Raji (cell line): Measurements from ENCODE around the gene COPZ1.

Experiments
- POLR2A ChIP-seq: IDR thresholded peaks from 2 replicates; pipeline ENCODE4 v1.6.1; 2011; ENCODE audit warnings: low read depth, low read length, control low read depth; ENCODE audit not compliant: insufficient read depth

COPZ1 gene

DNA sequence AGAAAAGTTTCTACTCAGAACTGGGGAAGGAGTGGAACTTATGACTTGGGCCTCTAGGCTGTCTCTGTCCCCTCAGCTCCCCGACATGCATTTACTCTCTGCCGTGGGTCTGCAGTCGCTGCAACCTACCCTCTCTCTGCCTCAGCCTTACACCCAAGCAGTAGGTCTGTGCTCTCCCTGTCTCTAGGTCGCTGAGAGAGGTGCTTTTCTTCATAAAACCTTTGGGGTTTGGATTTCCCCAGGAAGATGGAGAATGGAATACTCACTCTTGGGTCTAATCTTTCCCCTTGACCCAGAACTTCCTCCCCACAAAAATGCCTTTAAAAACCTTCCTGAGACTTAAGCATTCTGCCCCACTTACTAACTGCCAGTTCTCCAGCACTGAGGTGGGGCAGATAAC lies 26.4 kb downstream of the COPZ1 start:
- no peak for TF ChIP-seq POLR2A

DNA sequence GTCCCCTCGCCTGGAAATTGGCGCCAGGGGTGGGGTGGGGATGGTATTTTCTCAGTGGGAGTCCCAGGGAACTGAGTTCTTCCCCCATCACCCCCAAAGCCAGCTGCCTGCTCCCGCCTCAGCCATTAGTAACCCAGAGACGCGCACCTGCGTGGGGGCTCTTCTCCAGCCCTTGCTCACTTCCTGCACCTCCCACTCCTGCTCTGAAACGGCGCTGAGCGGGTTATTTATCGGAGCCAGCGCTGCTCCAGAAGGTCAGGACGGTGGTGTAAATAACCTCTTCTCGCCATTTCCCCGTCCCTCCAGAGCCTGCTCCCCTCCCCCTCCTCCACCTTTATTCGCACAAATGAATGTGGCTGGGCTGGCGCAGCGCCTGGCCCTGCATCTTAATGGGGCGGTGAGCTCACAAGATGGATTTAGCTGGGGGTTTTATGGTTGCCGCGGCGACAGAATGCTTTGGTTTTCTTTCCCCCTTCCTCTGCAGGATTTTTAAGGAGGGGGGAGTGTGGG lies 27.1 kb downstream of the COPZ1 start:
- TF ChIP-seq POLR2A = no peak

DNA sequence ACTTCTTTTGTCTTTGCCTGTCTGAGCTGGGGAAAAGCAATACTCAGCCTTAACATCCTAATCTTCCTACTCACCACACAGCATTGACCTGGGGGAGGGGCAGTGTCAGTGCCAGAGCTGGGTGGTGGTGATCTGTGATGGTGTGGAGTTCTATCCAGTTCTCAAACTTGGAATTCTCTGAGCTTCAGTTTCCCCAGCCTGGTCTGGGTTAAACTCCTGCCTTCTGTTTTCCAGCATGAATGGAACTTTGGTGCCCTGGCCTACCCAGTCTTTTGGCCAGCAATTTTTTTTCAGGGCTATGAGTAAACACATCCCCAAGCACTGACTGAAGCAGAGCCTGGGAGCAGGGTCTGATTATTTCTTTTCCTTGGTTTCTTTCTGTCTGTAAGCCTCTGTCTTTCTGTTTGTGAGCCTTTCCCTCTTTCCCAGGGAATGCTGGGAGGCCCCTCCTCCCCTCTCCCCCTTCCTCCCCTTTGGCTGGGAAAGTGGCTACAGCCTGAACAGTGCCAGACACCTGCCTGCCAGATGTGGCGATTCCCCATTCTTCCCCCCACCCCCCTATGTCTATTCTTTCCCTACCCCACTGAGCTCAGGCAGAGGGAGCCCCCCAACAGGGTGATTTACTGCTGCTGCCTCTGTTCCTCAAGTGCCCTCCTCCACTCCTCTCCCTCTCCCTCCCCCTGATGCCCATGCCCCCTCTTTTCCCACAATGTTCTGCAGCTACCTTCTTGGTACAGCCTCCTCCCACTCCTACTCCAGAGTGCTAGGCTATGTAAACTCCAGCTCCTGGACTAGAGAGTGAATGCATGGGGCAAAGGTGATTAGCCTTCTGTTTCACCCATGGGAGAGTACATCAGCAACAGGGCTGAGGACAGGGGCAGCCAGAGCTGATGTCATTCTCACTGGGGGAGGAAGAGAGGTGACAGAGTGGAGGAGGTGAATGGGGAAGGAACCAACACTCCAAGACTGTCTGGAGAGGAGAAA lies 28.3 kb downstream of the COPZ1 start:
- no peak for TF ChIP-seq POLR2A

DNA sequence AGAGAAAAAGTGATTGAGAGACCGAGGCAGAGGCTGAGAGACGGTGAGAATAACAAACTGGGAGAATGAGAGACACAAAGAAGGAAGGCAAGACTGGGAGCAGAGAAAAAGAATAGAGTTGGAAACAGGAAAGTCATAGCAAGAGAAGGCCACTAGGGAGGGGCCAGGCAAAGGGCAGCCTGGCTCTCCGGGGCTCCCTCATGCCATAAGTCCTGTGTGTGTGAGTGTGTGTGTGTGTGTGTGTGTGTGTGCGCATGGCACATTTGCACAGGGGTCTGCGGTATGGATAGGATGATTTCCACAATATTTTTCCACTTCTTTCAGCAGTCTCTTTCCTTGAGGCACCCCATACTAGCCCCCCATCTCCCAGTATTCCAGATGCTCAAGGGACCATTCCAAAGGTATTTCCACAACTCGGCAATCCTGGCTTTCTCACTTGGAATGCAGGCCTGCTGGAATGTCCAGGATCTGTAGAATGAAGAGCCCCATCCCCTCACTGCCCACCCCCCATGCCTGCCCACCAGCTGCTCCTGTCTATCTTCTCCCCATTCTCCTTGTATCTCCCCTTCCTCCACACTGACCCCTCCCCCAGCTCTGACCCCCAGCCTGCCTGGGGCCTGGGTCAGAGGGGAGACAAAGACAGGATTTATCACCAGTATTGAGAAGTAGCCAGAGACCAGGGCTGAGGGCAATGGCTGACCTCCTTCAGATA lies 30.3 kb downstream of the COPZ1 start:
- no peak for TF ChIP-seq POLR2A

DNA sequence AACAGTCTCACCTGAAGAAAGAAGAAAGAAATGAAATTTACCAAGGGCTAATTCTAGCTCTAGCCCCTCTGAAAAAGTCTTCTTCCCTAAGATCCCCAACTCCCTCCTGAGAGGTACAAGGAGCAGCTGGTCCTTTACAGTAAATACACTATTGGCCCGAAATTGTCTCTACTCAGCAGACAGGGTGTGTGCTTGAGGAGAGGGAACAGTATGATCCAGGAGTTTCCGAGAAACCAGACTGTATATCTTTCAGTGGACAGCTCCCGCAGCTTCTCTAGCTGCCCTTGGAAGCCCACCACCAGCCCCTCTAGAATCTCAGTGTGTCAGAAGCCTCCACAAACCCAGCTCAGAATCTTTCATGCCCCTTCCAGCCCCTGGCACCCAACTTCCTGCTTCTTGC lies 31.3 kb downstream of the COPZ1 start:
- no peak for TF ChIP-seq POLR2A

DNA sequence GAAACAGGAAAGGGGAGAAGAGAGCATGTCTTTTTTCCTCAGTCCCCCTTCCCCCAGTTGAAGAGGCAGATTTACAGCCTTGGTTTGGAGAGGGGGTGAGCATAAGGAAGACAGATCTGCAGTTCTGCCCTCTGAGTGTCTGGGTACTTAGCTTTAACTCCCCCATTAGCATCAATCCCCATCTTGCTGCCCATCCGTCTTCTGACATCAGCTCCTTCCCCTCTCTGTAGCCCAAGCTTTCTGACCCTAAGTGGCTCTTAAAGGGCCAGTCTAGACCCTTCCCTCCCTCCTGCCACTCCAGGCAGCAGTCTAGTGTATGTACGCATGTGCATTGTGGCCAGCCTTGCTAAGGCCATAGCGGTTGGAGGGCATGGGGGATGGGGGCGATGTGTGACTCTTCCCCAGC lies 32.0 kb downstream of the COPZ1 start:
- no peak for TF ChIP-seq POLR2A

DNA sequence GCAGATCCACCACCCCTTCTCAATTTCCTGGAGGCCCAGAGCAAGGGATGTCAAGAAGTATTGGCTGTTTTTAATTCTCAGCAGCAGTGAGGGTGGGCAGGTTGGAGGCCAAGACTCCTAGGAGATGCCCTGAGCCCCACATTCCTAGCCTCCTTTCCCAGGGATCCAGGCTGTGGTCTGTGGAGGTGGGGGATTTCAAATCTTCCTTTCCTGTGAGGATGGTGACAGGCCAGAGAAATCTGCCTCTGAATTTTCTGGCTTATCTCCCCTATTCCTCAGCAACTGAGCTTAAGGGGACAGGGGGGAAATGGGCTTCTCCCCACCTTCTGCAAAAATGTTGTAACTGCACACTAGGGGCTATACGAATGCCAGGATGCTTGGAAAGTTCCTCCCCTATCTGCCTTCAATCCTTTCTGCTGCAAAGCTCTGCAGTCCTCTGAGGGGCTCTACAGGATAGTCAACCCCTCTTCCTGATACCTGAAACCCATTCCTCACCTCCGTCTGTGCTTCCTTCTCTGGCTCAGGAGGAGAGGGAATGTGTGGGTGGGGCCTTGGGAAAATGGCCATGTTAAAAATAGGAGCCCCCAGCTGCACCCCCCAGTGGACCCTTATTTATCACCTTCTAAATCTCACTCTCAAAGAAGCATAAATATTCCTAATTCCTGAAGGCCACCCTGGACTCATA lies 32.7 kb downstream of the COPZ1 start:
- no peak for TF ChIP-seq POLR2A

DNA sequence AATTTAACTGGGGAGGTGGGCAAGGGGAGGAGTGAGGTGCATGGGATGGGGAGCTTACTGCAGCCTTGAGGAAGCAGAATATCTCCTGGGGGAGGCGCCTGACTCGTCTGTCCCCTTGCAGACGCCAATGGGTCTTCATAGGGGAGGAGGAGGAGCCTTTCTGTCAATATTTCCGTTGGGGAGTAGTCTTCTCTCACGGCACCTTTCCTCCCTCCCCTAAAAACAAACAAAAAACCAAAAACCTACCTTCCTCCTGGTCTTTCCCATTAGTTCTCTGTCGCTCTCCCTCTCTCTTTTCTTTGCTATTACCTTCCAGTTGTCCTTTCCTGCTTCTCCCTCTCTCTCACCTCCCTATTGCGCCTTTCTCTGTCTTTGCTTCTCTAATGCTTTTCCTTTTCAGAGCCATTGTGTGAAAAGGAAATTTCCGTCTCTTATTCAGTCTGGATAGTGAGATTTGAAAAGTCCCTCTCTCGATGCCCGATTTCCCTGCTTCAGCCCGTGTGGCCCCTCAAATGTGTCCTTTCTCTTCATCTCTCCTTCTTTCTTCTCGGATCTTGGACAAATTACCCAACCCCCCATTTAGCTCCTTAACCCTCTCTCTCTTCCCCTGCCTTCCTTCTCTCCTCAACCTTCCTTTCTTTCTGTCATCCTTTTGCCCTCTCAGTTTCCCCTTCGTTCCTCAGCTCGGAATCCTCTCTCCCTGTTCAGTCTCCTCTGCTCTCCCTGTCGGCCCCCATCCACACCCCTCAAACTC lies 33.4 kb downstream of the COPZ1 start:
- peak; percentile 47 for TF ChIP-seq POLR2A

DNA sequence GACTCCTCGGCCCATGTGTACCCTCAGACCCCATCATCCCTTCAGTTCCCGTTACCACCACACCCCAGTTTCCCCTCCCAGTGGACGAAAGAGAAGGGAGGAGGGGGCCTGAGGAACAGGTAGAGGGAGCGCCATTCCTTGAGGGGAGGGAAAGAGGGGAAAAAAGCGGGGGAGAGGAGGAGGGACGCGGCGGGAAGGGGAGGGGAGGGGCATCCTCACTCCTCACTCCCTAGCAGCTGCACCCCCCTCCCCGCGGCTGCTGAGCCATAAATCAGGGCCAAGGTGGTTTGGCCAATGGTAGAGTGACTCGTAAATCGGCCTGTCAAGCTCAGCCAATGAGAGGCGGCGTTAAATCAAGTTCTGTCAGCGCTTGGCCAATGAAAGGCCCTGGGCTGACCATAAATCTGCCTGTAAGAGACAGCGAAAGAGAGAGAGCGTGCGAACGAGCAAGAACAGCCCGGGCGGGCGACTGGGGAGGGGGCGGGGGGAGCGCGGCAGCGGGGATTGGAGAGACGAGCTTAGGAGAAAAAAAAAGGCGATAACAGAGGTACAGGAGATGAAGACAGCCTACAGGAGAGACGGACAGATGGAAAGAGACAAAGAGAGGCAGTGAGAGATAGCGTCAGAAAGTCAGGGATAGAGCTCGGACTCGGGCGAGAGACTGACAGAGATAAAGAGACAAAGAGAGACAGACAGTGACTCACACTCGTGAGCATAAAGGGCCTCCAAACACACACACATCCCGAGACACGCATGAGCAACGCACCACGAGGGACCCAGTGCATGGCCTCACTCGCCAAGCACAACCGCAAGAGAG lies 34.2 kb downstream of the COPZ1 start:
- peak; percentile 40 for TF ChIP-seq POLR2A

DNA sequence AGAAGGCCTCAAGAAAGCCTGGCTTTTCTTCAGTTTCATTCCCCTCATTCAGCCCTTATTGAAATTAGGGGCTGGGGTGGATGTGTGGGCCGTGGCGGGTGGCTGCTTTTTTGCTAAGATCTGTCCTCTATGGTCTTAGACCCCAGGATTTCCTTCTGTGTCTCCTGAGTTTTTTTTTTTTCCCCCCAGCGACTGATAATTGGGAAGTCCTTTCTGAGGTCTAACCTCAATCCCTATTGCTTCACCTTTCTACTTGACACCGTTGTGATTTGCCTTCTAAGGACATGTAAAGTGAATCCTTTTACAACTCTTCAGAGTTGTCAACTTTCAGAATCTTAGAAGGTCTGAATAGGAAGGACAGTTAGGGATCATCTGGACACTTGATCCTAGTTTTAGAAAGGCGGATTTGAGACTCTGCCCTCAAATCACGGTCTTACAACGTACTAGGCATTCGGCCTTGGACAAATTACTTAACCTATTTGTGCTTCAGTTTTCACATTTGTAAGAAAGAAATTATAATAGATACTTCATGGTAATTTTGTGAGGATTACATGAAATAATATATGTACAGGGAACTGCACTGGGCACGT lies 34.9 kb downstream of the COPZ1 start:
- no peak; the same call in 1 of the 2 replicates for TF ChIP-seq POLR2A

DNA sequence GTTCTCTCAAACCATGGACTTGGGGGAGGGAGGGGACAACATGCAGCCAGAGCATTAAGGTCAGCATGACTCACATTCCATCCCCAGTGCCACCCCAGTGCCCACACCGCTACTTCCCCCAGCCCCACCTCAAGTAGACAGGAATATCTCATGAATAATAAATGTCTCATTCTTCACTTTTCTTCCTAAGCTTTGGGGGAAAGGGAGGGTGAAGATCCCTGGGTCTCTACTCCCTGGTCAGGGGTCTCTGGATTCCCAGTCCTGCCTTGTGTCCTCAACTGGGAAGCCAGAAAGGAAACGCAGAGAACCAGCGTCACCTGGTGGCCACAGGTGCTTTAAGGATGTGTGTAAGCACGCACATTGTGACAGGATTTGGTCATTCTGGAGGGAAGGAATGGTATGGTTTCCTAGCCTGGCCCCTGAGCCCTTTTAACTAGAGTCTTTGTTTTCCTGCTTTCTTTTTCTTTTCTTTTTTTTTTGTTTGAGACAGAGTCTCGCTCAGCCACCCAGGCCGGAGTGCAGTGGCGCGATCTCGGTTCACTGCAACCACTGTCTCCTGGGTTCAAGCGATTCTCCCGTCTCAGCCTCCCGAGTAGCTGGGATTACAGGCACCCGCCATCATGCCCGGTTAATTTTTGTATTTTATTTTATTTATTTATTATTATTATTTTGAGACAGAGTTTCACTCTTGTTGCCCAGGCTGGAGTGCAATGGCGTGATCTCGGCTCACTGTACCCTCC lies 36.0 kb downstream of the COPZ1 start:
- no peak for TF ChIP-seq POLR2A

DNA sequence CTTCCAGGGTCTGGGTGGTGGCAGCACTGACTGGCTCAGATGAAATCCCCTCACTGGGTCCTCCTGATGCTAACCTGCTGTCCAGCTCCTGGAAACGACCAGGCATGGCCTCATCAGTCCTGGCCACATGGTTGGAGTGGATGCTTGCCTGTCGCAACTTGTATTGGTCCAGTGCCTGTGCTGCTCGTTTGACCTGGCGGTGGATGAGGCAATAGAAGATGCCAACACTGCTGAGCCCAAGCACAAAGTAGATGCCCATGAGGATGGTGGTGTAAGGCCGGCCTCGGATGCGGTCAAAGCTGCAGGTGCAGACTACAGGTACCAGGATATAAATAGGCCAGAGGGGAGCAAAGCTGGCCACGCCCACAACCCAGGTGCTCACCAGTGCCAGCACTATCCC lies 38.1 kb downstream of the COPZ1 start:
- no peak for TF ChIP-seq POLR2A

DNA sequence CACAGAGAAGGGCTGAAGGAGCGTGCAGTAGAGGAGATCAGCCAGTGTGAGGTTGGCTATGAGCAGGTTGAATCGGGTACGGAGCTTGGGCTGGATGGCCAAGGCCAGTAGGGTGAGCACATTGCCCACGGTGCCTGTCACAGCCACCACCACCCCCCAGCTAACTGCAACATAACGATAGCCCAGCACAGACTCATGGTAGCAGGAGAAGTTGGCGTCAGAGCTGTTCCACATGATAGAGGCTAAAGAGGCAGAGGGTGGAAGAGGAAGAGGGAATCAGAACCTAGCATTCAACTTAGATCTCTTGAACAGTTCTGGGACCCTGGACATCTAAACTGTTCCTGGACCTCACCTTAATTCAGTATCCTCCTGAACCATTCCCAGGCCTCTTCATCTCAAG lies 38.7 kb downstream of the COPZ1 start:
- no peak for TF ChIP-seq POLR2A
